GM04504 (cell line): Measurements from ENCODE around the gene TRIM38.
"Not testable (repeated sequence)": the region's sequence is repeated elsewhere in the genome, so short reads cannot be mapped to it uniquely, and the experiment has no call there.

Source experiments
- DNase-seq: peaks from one replicate; pipeline ENCODE4 v3.0.0-alpha.2; 2012; ENCODE audit warnings: low read depth

The TRIM38 gene

GRCh38 chr6:26006086-26006939, 43.7 kb downstream of the TRIM38 start:
- no peak for DNase-seq

GRCh38 chr6:26006940-26007305, 44.3 kb downstream of the TRIM38 start:
- not testable (repeated sequence) for DNase-seq

DNA sequence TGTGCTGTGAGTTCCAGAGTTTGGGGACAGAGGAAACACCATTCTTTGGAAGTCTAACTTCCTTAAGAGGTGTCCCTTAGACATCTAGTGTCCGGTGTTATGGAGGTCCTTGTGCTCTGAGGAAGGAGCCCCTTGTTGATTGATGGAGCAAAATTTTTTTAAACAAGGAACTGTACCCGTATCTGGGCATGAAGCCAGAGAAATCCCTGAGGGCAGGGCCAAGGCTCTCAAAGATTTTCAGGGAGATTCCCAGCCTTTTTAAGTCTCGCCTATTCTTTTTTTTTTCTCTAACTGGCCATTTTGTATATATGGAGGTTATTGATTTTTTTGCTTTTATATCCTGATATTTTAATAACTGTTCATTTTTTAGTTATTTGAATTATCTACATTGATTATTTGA, 45.9 kb downstream of the TRIM38 start:
- DNase-seq = no peak

DNA sequence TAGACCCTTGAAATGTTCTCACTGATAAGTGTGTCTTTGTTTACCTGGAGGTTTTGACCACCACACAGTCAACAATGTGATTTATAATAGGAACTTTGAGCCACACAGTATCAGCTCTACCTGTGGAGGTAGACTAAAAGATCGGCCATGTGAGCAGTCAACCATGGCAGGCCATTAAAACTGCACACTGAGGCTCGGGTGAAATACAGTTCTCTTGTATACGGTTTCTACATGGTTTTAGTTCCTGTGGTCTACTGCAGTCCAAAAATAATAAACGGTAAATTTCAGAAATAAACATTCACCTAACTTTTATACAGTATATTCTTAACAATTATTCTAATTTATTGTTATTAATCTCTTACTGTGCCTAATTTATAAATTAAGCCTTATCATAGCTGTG, 47.2 kb downstream of the TRIM38 start:
- DNase-seq = no peak

- no peak for DNase-seq
Observed at GRCh38 chr6:26012061-26012460, 49.5 kb downstream of the TRIM38 start.

- DNase-seq = not testable (repeated sequence)
Observed at GRCh38 chr6:26014386-26014785, 51.8 kb downstream of the TRIM38 start.

DNA sequence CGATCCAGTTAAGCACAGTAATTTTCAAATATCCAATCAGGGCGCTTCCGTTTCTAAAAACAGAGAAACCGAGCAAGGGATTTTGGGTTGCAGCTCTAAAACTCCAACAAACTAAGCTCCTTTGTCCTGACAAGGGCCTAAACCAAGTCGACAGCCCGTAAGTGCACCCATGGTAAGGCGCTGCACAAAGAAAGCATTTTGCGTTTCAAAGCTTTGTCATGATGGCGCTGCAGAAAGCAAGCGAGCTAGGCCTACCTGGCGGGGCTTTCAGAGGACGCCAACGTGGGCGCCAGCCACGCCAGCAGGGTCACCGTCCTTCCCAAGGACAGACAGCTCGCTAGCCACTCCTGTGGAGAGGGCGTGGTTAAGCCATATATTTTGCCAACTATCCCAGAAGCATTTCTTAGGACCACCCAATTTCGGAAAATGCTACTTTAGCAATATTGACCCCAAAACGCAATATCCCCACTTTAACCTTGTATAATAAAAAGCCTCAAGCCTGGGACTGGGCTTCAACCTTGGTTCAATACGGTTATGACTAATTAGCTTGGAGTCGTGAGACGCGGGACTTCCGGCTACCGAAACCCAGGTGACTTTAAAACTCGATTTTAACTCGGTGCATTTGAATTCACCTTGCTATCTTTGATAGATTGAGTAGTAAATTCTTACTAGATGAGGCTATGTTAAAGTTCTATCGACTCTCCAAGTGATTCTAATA, 53.8 kb downstream of the TRIM38 start:
- DNase-seq = no peak

DNA sequence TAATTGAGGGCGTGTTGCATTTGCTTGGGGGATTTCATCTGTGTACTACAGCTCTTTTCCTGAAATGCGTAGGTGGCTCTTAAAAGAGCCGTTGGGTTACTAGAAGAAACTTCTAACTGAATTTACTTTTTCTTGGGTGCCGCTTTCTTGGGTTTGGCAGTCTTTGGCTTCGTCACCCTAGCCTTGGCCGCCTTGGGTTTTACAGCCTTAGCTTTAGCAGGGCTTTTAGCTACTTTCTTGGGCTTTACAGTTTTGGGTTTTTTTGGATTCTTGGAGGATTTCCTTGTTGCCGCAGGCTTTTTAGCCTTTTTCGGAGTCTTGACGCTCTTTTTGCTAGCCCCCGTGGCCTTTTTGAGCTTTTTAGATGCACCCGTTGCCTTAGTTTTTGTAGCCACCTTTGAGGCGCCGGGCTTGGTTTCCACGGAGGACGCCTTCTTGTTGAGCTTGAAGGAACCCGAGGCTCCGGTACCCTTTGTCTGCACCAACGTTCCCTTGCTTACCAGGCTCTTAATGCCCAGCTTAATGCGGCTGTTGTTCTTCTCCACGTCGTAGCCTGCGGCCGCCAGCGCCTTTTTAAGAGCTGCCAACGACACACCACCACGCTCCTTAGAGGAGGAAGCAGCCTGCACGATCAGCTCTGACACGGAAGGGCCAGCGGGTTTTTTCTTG, 54.5 kb downstream of the TRIM38 start:
- no peak for DNase-seq

GRCh38 chr6:26017632-26017966, 55.0 kb downstream of the TRIM38 start:
- DNase-seq = peak; percentile 46

DNA sequence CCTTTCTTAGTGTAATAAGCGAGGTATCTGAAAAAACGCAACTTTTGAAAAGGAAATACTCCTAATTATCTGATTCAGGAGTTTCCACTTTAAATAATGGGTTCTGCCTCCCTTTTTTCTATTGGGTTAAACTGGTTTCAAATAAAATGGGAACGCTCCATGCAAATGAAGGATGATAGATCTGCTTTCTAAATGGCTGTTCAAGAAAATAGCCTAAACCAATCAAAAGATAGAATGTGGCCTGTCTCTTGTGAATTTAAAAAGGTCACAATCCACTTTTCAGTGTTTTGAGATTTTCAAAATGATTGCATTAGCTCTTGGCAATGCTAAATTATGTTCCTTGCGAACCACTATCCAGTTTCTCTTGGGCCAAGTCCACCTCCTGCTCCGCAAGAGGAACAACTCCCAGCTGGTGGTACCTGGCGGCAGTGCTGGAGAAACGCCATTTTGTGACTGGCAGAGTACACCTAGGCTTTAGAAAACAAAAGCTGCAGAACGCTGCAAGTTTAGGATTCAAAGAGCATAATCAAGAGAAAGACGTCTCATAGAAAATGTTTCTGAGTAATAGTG, 56.7 kb downstream of the TRIM38 start:
- no peak for DNase-seq

DNA sequence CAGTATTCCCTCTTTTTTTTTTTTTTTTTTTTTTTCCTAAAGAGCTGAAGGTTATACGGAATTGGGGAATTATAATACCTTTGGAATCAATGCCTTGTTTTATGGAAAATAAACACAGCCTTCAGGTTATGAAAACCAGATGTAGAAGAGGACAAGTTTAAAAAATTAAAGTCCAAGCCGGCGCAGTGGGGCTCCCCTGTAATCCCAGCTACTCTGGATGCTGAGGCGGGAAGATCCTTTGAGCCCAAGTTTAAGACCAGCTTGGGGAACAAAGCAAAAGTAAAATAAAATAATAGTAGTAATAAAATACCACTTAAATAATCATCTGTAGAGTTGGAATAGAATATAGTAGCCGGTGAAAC, 57.3 kb downstream of the TRIM38 start:
- DNase-seq = no peak

- DNase-seq = peak; percentile 74
Observed at GRCh38 chr6:26020329-26021000, 57.9 kb downstream of the TRIM38 start.

DNA sequence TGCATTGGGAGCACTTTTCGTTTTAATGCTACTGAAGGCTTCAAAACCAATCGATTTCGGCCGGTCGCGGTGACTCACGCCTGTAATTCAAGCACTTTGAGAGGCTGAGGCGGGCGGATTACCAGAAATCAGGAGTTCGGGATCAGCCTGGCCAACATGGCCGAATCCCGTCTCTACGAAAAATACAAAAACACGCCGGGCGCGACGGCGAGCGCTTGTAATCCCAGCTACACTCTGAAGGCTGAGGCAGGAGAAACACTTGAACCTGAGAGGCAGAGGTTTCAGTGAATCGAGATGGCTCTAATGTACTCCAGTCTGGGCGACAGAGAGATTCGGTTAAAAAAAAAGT, 58.4 kb downstream of the TRIM38 start:
- no peak for DNase-seq

DNA sequence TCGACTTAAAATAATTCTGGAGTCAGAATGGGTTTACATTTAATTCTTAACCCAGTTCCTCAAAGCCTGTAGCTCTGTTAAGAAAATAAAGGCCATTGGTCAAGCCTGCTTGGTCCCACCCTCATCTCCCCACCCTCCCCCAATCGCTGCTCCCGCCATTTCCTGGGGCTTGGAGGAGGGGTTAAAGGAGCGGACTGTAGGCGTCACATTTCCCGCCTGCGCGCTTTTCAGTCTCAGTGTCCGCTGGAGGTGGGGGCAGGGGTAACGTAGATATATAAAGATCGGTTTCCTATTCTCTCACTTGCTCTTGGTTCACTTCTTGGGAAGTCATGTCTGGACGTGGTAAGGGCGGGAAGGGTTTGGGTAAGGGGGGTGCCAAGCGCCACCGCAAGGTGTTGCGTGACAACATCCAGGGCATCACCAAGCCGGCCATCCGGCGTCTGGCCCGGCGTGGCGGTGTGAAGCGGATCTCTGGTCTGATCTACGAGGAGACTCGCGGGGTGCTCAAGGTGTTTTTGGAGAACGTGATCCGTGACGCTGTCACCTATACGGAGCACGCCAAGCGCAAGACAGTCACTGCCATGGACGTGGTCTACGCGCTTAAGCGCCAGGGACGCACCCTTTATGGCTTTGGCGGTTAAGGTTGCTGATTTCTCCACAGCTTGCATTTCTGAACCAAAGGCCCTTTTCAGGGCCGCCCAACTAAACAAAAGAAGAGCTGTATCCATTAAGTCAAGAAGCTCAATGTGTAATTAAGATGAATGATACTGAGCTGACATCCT, 58.9 kb downstream of the TRIM38 start:
- DNase-seq = peak; percentile 78

DNA sequence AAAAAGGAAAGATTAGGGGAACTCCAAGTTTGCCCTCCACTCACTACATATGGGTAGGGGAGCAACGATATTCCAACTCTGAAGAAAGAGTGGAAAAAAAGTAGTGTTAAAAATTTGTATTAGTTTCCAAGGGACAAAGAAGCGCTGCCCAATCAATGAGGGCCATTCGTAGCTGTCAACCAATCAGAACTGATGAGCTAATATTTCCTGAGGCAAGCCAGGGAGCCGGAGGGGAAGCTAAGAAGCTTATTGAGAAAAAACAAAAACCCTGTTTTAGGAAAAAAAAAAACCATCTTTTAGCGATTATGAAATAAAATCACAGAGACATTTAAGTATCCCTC, 59.5 kb downstream of the TRIM38 start:
- DNase-seq = peak; percentile 66

DNA sequence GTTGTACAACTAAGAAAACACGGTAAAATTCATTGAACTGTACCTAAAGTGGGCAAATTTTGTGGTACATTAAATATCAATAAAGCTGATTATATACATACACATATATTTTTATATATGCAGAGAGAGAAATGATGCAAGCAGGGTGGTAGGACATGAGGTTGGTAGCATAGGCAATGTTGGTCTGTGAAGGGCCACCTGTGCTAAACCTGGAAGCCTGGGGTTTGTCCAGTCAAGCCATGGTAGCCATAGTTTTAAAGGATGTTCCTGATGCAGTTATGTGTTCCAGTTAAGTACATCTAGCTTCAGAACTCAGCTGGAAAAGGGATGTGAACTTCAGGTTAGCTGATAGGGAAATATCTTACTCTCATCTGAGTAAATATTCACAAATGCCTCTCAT, 60.1 kb downstream of the TRIM38 start:
- no peak for DNase-seq

DNA sequence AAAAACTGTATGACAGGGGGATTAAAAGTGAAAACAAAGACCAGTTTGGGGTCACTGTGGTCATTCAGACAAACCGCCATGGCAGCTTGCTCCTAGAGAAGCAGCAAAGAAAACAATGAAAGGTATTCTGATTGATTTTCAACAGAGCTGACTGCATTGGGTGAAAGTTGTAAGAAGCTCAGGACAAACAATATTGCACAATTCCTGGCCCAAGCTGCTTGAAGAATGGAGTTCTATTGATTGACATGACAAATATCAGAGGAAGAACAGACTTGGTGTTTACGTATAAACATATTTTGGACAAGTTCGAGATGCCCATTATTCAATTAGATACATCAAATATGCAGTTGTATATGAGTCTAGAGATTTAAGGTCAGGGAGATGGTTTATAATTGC, 62.0 kb downstream of the TRIM38 start:
- no peak for DNase-seq

DNA sequence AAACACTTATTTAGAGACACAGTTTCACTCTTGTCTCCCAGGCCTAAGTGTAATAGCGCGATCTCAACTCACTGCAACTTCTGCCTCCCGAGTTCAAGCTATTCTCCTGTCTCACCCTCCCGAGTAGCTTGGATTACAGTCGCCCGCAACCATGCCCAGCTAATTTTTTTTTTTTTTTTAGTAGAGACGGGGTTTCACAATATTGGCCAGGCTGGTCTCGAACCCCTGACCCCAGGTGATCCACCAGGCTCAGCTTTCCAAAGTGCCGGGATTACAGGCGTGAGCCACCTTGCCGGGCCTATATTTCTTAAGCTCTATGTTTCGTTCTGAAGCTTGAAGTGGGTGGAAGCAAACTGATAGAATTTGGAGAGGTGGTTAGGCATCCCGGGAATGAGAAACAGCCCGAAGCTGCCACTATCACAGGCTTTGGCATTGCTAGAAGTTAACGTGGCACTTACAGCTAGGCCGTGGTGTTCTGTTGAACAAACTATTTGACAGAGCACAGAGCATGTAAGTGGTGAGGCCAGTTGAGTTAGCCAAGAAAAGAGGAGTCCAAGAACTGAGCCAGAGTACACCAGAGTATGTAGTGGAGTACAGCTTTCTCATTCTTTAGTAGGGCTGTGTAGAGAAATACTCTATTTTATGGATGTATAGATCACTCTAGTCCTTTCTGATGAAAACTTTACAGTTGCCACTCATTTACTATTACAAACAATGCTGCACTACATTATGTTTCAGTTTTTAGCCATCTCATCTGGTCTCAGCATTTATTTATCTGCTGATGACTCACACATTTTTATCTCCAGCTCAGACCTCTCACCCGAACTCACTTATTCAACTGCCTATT, 62.7 kb downstream of the TRIM38 start:
- DNase-seq = no peak

DNA sequence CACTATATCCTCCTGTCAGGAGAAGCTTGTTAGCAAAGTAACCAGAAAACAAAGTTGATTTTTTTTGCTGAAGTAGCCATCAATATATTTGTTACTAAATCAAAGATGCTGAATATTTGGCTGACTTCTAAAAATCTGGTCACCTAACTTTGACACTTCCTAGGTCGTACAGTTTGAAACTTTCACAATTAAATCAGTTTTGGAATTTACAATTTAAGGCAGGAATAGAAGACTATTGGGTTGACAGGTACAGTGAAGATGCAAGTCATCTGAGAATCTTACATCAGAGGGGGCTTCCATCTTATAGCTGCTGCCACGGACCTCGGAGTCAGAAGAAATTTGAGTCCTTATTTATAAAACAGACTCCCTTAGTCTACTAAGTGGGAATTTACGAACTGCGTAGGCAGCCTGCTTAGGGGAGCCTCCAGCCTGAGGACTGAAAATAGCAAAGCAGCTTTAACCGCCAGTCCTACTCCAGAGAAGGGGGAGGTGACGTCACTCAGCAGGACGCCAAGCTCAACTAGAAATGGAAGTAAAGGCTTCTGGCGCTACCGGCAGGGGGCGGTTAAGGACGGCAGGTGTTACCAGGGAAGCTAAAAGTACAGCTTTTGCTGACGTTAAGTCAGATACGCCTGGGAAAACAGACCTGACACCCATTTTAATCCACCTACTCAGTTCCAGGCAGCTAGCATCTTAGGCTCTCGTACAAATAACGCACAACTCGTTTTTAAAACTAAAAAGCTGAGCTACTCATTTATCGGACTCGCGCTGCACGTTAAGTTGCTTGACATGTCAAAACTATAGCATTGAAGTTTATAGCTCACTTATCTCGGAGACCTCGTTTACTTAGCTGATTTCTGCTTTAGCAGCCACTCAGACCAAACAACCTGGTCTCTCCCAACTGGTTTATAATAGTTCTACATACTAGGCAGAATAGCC, 63.6 kb downstream of the TRIM38 start:
- DNase-seq = peak; percentile 84
